ENCODE results near the gene CCDC59. TPM values are rescaled to one million over a fixed set of nuclear protein-coding genes. Genes with fewer than 3 reads are reported as not detected.
A peak's percentile ranks its signal among the peaks of the same experiment; 100 is the strongest.

CCDC59 gene
- total and polyA plus RNA-seq, 11 donors: 20.0 to 44.2 (median 25.6) TPM

GRCh38 chr12:82350161-82350560 is 8.0 kb downstream of the CCDC59 start:
- intact Hi-C loops (cut with DNase I): no loop called here

GRCh38 chr12:82329508-82329907 is 28.7 kb downstream of the CCDC59 start:
- Histone ChIP-seq H3K36me3 (no peaks in the 10 kb centered on the region), H3K9me3 (no peaks in the 10 kb centered on the region), H3K4me3 (no peak overlapping the region), H3K27me3 (no peaks in the 10 kb centered on the region), H3K27ac (no peak overlapping the region), H3K4me1 (no peaks in the 10 kb centered on the region)
- ATAC-seq (no peak), DNase-seq (no peak)
- intact Hi-C loops (cut with DNase I): loop anchor here in 6 of 10 donors (5.0 kb wide), 2 partner anchors 682 to 687 kb away; no protein-coding TSS in a partner anchor
- TF ChIP-seq POLR2A (IDR thresholded peaks at IDR 0.05) (no peak), CTCF (IDR thresholded peaks at IDR 0.05) (no peak)
- WGBS, 4 donors: 37 to 47% (median 44%) methylated on average over 1 of the region's 1 CpG

More at GRCh38 chr12:82350161-82350560, 8.0 kb downstream of the CCDC59 start:
- no peak for TF ChIP-seq CTCF (IDR thresholded peaks at IDR 0.05)
- TF ChIP-seq POLR2A (IDR thresholded peaks at IDR 0.05): no peak
- Histone ChIP-seq H3K36me3 (peaks cover 0 to 74% (median 63%) of the 10 kb centered on the region in 9 donors), H3K27ac (no peak overlapping the region), H3K27me3 (no peaks in the 10 kb centered on the region), H3K9me3 (no peaks in the 10 kb centered on the region), H3K4me3 (no peak overlapping the region), H3K4me1 (peaks cover 0 to 9% (median 0%) of the 10 kb centered on the region in 12 donors)
- DNase-seq (no peak), ATAC-seq (peak in 1 of 4 donors; percentile 39)
- WGBS, 4 donors: 94 to 98% (median 96%) methylated on average over 3 of the region's 3 CpGs

GRCh38 chr12:82327861-82328260 is 30.3 kb downstream of the CCDC59 start:
- Histone ChIP-seq H3K4me1 (no peaks in the 10 kb centered on the region), H3K27ac (no peak overlapping the region), H3K27me3 (no peaks in the 10 kb centered on the region), H3K9me3 (no peaks in the 10 kb centered on the region), H3K4me3 (no peak overlapping the region), H3K36me3 (no peaks in the 10 kb centered on the region)
- ATAC-seq: no peak
- intact Hi-C loops (cut with DNase I): loop anchor here in 8 of 10 donors (2.0 to 5.0 kb wide), 3 partner anchors 681 to 686 kb away; no protein-coding TSS in a partner anchor
- WGBS, 4 donors: 60 to 82% (median 72%) methylated on average over 1 of the region's 1 CpG
- TF ChIP-seq POLR2A (IDR thresholded peaks at IDR 0.05): no peak
- no peak for TF ChIP-seq CTCF (IDR thresholded peaks at IDR 0.05)
- no peak for DNase-seq

GRCh38 chr12:82326905-82327503 is 31.2 kb downstream of the CCDC59 start:
- WGBS, 4 donors: 21 to 28% (median 24%) methylated on average over 1 of the region's 1 CpG
- Histone ChIP-seq H3K4me1 (no peaks in the 10 kb centered on the region), H3K36me3 (no peaks in the 10 kb centered on the region), H3K4me3 (no peak overlapping the region), H3K27ac (no peak overlapping the region), H3K27me3 (no peaks in the 10 kb centered on the region), H3K9me3 (no peaks in the 10 kb centered on the region)
- intact Hi-C loops (cut with DNase I): loop anchor here in 8 of 10 donors (2.0 to 5.0 kb wide), 3 partner anchors 680 to 685 kb away; no protein-coding TSS in a partner anchor
- ATAC-seq (no peak), DNase-seq (no peak)
- TF ChIP-seq POLR2A (IDR thresholded peaks at IDR 0.05): no peak
- peak; percentile 15 to 63 (median 48) for TF ChIP-seq CTCF (IDR thresholded peaks at IDR 0.05)

All from heart left ventricle (tissue), 16 donors.